Hematopoietic multipotent progenitor cell treated with erythropoietin and hydrocortisone succinate and interleukin-3 and kit ligand, for 6 days (in vitro differentiated cells): ENCODE data around the gene TARP.
A peak's percentile ranks its signal among the peaks of the same experiment; 100 is the strongest.
"Not testable (repeated sequence)": the region's sequence is repeated elsewhere in the genome, so short reads cannot be mapped to it uniquely, and the experiment has no call there.

Experiments used
- DNase-seq: peaks from one replicate; pipeline ENCODE4 v3.0.0-alpha.2; 2015

The TARP gene

GRCh38 chr7:38259157-38259556 is 14.3 kb downstream of the TARP start:
- not testable (repeated sequence) for DNase-seq

- DNase-seq: no peak
Measured at GRCh38 chr7:38257350-38257677, 16.1 kb downstream of the TARP start.

- not testable (repeated sequence) for DNase-seq
Measured at GRCh38 chr7:38249849-38250248, 23.6 kb downstream of the TARP start.

GRCh38 chr7:38248069-38248567 is 25.3 kb downstream of the TARP start:
- no peak for DNase-seq

GRCh38 chr7:38245409-38245977 is 27.9 kb downstream of the TARP start:
- no peak for DNase-seq

GRCh38 chr7:38244516-38244915 is 28.9 kb downstream of the TARP start:
- no peak for DNase-seq

GRCh38 chr7:38243345-38243744 is 30.1 kb downstream of the TARP start:
- DNase-seq: peak; percentile 51

GRCh38 chr7:38242814-38243213 is 30.6 kb downstream of the TARP start:
- no peak for DNase-seq

GRCh38 chr7:38241071-38241470 is 32.4 kb downstream of the TARP start:
- DNase-seq: no peak

- DNase-seq: not testable (repeated sequence)
Measured at GRCh38 chr7:38239129-38239528, 34.3 kb downstream of the TARP start.

GRCh38 chr7:38235606-38236005 is 37.8 kb downstream of the TARP start:
- no peak for DNase-seq

GRCh38 chr7:38234759-38235158 is 38.7 kb downstream of the TARP start:
- not testable (repeated sequence) for DNase-seq

- DNase-seq: peak; percentile 83
Measured at GRCh38 chr7:38232502-38233366, 40.7 kb downstream of the TARP start.

- DNase-seq: no peak
Measured at GRCh38 chr7:38229884-38230642, 43.4 kb downstream of the TARP start.

GRCh38 chr7:38229386-38229785 is 44.0 kb downstream of the TARP start:
- no peak for DNase-seq

GRCh38 chr7:38224392-38224791 is 49.0 kb downstream of the TARP start:
- no peak for DNase-seq

- no peak for DNase-seq
Measured at GRCh38 chr7:38223306-38223705, 50.1 kb downstream of the TARP start.

- DNase-seq: peak; percentile 81
Measured at GRCh38 chr7:38222481-38223096, 50.8 kb downstream of the TARP start.

- DNase-seq: no peak
Measured at GRCh38 chr7:38220452-38220851, 53.0 kb downstream of the TARP start.

GRCh38 chr7:38217672-38218071 is 55.8 kb downstream of the TARP start:
- no peak for DNase-seq

GRCh38 chr7:38215735-38216670 is 57.4 kb downstream of the TARP start:
- peak; percentile 91 for DNase-seq

GRCh38 chr7:38215115-38215514 is 58.3 kb downstream of the TARP start:
- no peak for DNase-seq
